ENCODE measurements around the gene SLX4IP. TPM values are rescaled to one million over a fixed set of nuclear protein-coding genes. Genes with fewer than 3 reads are reported as not detected.

SLX4IP gene
- total RNA-seq, 1 experiment from 2014 or later: 7.4 TPM

GRCh38 chr20:10559266-10559665 is 124.2 kb downstream of the SLX4IP start (continued):
- TF ChIP-seq CTCF (IDR thresholded peaks at IDR 0.05): no peak
- TF ChIP-seq, protein P1, sequence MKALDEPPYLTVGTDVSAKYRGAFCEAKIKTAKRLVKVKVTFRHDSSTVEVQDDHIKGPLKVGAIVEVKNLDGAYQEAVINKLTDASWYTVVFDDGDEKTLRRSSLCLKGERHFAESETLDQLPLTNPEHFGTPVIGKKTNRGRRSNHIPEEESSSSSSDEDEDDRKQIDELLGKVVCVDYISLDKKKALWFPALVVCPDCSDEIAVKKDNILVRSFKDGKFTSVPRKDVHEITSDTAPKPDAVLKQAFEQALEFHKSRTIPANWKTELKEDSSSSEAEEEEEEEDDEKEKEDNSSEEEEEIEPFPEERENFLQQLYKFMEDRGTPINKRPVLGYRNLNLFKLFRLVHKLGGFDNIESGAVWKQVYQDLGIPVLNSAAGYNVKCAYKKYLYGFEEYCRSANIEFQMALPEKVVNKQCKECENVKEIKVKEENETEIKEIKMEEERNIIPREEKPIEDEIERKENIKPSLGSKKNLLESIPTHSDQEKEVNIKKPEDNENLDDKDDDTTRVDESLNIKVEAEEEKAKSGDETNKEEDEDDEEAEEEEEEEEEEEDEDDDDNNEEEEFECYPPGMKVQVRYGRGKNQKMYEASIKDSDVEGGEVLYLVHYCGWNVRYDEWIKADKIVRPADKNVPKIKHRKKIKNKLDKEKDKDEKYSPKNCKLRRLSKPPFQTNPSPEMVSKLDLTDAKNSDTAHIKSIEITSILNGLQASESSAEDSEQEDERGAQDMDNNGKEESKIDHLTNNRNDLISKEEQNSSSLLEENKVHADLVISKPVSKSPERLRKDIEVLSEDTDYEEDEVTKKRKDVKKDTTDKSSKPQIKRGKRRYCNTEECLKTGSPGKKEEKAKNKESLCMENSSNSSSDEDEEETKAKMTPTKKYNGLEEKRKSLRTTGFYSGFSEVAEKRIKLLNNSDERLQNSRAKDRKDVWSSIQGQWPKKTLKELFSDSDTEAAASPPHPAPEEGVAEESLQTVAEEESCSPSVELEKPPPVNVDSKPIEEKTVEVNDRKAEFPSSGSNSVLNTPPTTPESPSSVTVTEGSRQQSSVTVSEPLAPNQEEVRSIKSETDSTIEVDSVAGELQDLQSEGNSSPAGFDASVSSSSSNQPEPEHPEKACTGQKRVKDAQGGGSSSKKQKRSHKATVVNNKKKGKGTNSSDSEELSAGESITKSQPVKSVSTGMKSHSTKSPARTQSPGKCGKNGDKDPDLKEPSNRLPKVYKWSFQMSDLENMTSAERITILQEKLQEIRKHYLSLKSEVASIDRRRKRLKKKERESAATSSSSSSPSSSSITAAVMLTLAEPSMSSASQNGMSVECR (CRISPR knock-in tag; IDR thresholded peaks at IDR 0.05; ENCODE audit: borderline replicate concordance): no peak
- no peak for TF ChIP-seq NFATC4 (CRISPR knock-in tag; IDR thresholded peaks at IDR 0.05)
- TF ChIP-seq IRF2 (CRISPR knock-in tag; IDR thresholded peaks at IDR 0.05; ENCODE audit: borderline replicate concordance, low read depth): no peak
- no peak for TF ChIP-seq NR1H2 (CRISPR knock-in tag; IDR thresholded peaks at IDR 0.05)
- TF ChIP-seq TEAD1 (CRISPR knock-in tag; IDR thresholded peaks at IDR 0.05): no peak
- no peak for TF ChIP-seq ATF1 (CRISPR knock-in tag; IDR thresholded peaks at IDR 0.05)
- TF ChIP-seq, protein P2, sequence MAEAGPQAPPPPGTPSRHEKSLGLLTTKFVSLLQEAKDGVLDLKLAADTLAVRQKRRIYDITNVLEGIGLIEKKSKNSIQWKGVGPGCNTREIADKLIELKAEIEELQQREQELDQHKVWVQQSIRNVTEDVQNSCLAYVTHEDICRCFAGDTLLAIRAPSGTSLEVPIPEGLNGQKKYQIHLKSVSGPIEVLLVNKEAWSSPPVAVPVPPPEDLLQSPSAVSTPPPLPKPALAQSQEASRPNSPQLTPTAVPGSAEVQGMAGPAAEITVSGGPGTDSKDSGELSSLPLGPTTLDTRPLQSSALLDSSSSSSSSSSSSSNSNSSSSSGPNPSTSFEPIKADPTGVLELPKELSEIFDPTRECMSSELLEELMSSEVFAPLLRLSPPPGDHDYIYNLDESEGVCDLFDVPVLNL (CRISPR knock-in tag; IDR thresholded peaks at IDR 0.05; ENCODE audit: borderline replicate concordance, low read depth): no peak
- TF ChIP-seq, protein P3, sequence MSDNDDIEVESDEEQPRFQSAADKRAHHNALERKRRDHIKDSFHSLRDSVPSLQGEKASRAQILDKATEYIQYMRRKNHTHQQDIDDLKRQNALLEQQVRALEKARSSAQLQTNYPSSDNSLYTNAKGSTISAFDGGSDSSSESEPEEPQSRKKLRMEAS (CRISPR knock-in tag; IDR thresholded peaks at IDR 0.05): no peak
- TF ChIP-seq, protein P4, sequence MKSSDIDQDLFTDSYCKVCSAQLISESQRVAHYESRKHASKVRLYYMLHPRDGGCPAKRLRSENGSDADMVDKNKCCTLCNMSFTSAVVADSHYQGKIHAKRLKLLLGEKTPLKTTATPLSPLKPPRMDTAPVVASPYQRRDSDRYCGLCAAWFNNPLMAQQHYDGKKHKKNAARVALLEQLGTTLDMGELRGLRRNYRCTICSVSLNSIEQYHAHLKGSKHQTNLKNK (CRISPR knock-in tag; IDR thresholded peaks at IDR 0.05): no peak
- TF ChIP-seq ATF3 (CRISPR knock-in tag; conservative IDR thresholded peaks at IDR 0.05): no peak
- no peak for TF ChIP-seq ETV6 (CRISPR knock-in tag; IDR thresholded peaks at IDR 0.05)
- TF ChIP-seq FOXP4 (CRISPR knock-in tag; IDR thresholded peaks at IDR 0.05): no peak

DNA sequence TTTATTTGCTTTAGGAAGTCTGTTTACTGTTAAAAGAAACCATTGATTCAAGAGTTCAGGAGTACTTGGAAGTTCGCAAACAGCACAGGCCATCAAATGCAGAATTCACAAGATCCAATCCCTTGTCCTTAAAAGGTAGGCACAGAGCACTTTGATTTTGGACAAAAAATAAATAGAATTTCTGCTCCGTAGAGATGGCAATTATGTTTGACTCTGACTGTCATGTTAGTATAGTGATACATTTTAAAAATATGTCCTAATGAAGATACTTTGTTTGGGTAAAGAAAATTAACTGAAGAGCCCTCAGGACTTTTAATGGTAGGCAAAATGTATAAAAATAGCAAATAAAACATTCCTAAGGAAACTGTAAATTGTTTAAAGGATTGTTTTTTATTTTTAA is 125.6 kb downstream of the SLX4IP start:
- no peak overlapping the region for H3K4me3 Mint-ChIP-seq
- no peak for DNase-seq (ENCODE audit: low spot score)
- peaks cover 4% of the 10 kb centered on the region for H3K9me3 Mint-ChIP-seq
- ChIA-PET CTCF (no interaction called here), POLR2A (interaction anchor here (0.6 kb wide), 1 partner anchor 1656 kb away, joined by 3 read pairs; no protein-coding TSS in a partner anchor)
- H3K36me3 Mint-ChIP-seq: peaks cover 4% of the 10 kb centered on the region
- no peak for TF ChIP-seq IRF2 (CRISPR knock-in tag; IDR thresholded peaks at IDR 0.05; ENCODE audit: borderline replicate concordance, low read depth)
- TF ChIP-seq NR3C1 (CRISPR knock-in tag; conservative IDR thresholded peaks at IDR 0.05; ENCODE audit: low read depth): no peak
- TF ChIP-seq TCF7 (CRISPR knock-in tag; IDR thresholded peaks at IDR 0.05; ENCODE audit: low read depth): no peak
- no peak for TF ChIP-seq NFATC4 (CRISPR knock-in tag; IDR thresholded peaks at IDR 0.05)
- TF ChIP-seq GRHL2 (CRISPR knock-in tag; IDR thresholded peaks at IDR 0.05; ENCODE audit: insufficient replicate concordance, severe bottlenecking): no peak
- H3K4me1 Mint-ChIP-seq: peaks cover 45% of the 10 kb centered on the region
- H3K27me3 Mint-ChIP-seq (ENCODE audit: low read depth): no peaks in the 10 kb centered on the region
- ATAC-seq: no peak
- no peak overlapping the region for H3K27ac Mint-ChIP-seq

Data from WTC11 (cell line).